ENCODE measurements around the gene TUBA4A.
A peak's percentile ranks its signal among the peaks of the same experiment; 100 is the strongest.

Gene TUBA4A

GRCh38 chr2:219252900-219253752, 592 bp downstream of the TUBA4A start, which contains the start of gene TUBA4B:
Gene TUBA4B, plus strand, starts transcription at chr2:219253243. Its CDS starts 165 bp downstream, at chr2:219253408.
- ChIA-PET CTCF (interaction anchor here (0.8 to 10.2 kb wide), 12 partner anchors 8 to 135 kb away, joined by 3 to 116 read pairs (median 4); partner anchors contain the start of genes ANKZF1, ATG9A, DNAJB2 and DNPEP), POLR2A (interaction anchor here (0.5 to 2.8 kb wide), 19 partner anchors 8 to 513 kb away, joined by 3 to 16 read pairs (median 5); partner anchors contain the start of genes GLB1L, STK16 and ZFAND2B)
- TF ChIP-seq CTCF (IDR thresholded peaks at IDR 0.05; ENCODE audit: control extremely low read depth, extremely low read depth, low read depth, missing control alignments) = no peak
- peak; percentile 50 for DNase-seq (ENCODE audit: extremely low spot score)

GRCh38 chr2:219252570-219252899, 1.2 kb downstream of the TUBA4A start:
- no peak for TF ChIP-seq CTCF (IDR thresholded peaks at IDR 0.05; ENCODE audit: control extremely low read depth, extremely low read depth, low read depth, missing control alignments)
- CTCF ChIA-PET = interaction anchor here (0.8 to 10.2 kb wide), 12 partner anchors 9 to 135 kb away, joined by 3 to 116 read pairs (median 4); partner anchors contain the start of genes ANKZF1, ATG9A, DNAJB2 and DNPEP
- DNase-seq (ENCODE audit: extremely low spot score) = no peak
- POLR2A ChIA-PET = interaction anchor here (0.5 to 2.8 kb wide), 18 partner anchors 8 to 512 kb away, joined by 3 to 16 read pairs (median 5); partner anchors contain the start of genes CNPPD1 and ZFAND2B

- no peak for DNase-seq (ENCODE audit: extremely low spot score)
- POLR2A ChIA-PET = interaction anchor here (0.6 to 2.8 kb wide), 7 partner anchors 13 to 512 kb away, joined by 3 to 13 read pairs (median 4); partner anchors contain the start of gene CNPPD1
- CTCF ChIA-PET = interaction anchor here (0.8 to 10.2 kb wide), 10 partner anchors 10 to 136 kb away, joined by 3 to 116 read pairs (median 4); partner anchors contain the start of genes ANKZF1, ATG9A and DNPEP
- no peak for TF ChIP-seq CTCF (IDR thresholded peaks at IDR 0.05; ENCODE audit: control extremely low read depth, extremely low read depth, low read depth, missing control alignments)
Measured at GRCh38 chr2:219252084-219252483, 1.6 kb downstream of the TUBA4A start.

- no peak for DNase-seq (ENCODE audit: extremely low spot score)
- no peak for TF ChIP-seq CTCF (IDR thresholded peaks at IDR 0.05; ENCODE audit: control extremely low read depth, extremely low read depth, low read depth, missing control alignments)
- POLR2A ChIA-PET = interaction anchor here (0.9 to 1.6 kb wide), 3 partner anchors 34 to 75 kb away, joined by 3 to 8 read pairs (median 4); partner anchors contain the start of gene CNPPD1
- CTCF ChIA-PET = interaction anchor here (1.4 to 10.2 kb wide), 5 partner anchors 10 to 92 kb away, joined by 3 to 116 read pairs (median 4); no protein-coding TSS in a partner anchor
Measured at GRCh38 chr2:219251656-219252055, 2.1 kb downstream of the TUBA4A start.

GRCh38 chr2:219250049-219250781, 3.5 kb downstream of the TUBA4A start:
- no peak for DNase-seq (ENCODE audit: extremely low spot score)
- ChIA-PET POLR2A (interaction anchor here (1.3 to 1.9 kb wide), 2 partner anchors 12 to 29 kb away, joined by 6 to 11 read pairs; partner anchors contain the start of gene DNAJB2), CTCF (interaction anchor here (0.8 to 10.2 kb wide), 8 partner anchors 11 to 96 kb away, joined by 3 to 116 read pairs (median 3); partner anchors contain the start of gene DNAJB2)
- TF ChIP-seq CTCF (IDR thresholded peaks at IDR 0.05; ENCODE audit: control extremely low read depth, extremely low read depth, low read depth, missing control alignments) = no peak
